NCI-H226 (cell line): ENCODE results near the gene RGP1.

Experiments used
- DNase-seq: peaks from one replicate; pipeline ENCODE4 v3.0.0-alpha.2; 2015

The RGP1 gene

GRCh38 chr9:35776018-35776417 lies 26.9 kb downstream of the RGP1 start:
- no peak for DNase-seq

GRCh38 chr9:35778496-35778895 lies 29.4 kb downstream of the RGP1 start:
- no peak for DNase-seq

GRCh38 chr9:35781066-35781465 lies 32.0 kb downstream of the RGP1 start:
- no peak for DNase-seq

GRCh38 chr9:35783418-35783817 lies 34.3 kb downstream of the RGP1 start:
- no peak for DNase-seq

- DNase-seq, result no peak
Observed at GRCh38 chr9:35789541-35789940, 40.5 kb downstream of the RGP1 start.

GRCh38 chr9:35790025-35790384 lies 40.9 kb downstream of the RGP1 start:
- DNase-seq, result no peak

GRCh38 chr9:35790385-35791296 lies 41.6 kb downstream of the RGP1 start:
- DNase-seq, result peak; percentile 25

- no peak for DNase-seq
Observed at GRCh38 chr9:35791297-35791921, 42.3 kb downstream of the RGP1 start, which contains the start of gene NPR2. Gene NPR2, plus strand, starts transcription at chr9:35791591. Its CDS starts 818 bp downstream, at chr9:35792409.

- DNase-seq, result no peak
Observed at GRCh38 chr9:35792024-35792813, 43.1 kb downstream of the RGP1 start.

- DNase-seq, result no peak
Observed at GRCh38 chr9:35792826-35793225, 43.7 kb downstream of the RGP1 start.

- DNase-seq, result no peak
Observed at GRCh38 chr9:35793461-35793860, 44.4 kb downstream of the RGP1 start.

- DNase-seq, result no peak
Observed at GRCh38 chr9:35795695-35796094, 46.6 kb downstream of the RGP1 start.

- no peak for DNase-seq
Observed at GRCh38 chr9:35797311-35798109, 48.4 kb downstream of the RGP1 start.

GRCh38 chr9:35798658-35799374 lies 49.7 kb downstream of the RGP1 start:
- DNase-seq, result peak; percentile 6

GRCh38 chr9:35800530-35800929 lies 51.4 kb downstream of the RGP1 start:
- DNase-seq, result no peak

GRCh38 chr9:35801328-35802128 lies 52.4 kb downstream of the RGP1 start:
- DNase-seq, result no peak

- no peak for DNase-seq
Observed at GRCh38 chr9:35806101-35806500, 57.0 kb downstream of the RGP1 start.
